Natural killer cell treated with Interleukin-12 subunit alpha and Interleukin-12 subunit beta and Interleukin-15 and Interleukin-18, amount 100 ng/mL, for 72 hours (primary cell): ENCODE data around the gene AKR1C3. TPM values are rescaled to one million over a fixed set of nuclear protein-coding genes. Genes with fewer than 3 reads are reported as not detected.
A peak's percentile ranks its signal among the peaks of the same experiment; 100 is the strongest.

Source experiments
- ATAC-seq, 2 donors: fragments of 150-1000 bp; cut with Tn5 transposase in 1 of 2; sonication (Bioruptor Pico), chemical (Tn5 transposase) in 1 of 2; 2 replicates each; pipeline ENCODE4 v1.10.0; 2021
- DNase-seq: peaks from one replicate; pipeline ENCODE4 v3.0.0; 2022; ENCODE audit warnings: low spot score
- H3K27ac Mint-ChIP-seq, 2 donors: 1 replicate in 1 of 2; 2 replicates in 1 of 2; pipeline ENCODE4 v1.8.0; 2022; ENCODE audit warnings: mixed read lengths in 2 of 2, mild to moderate bottlenecking in 1 of 2, moderate library complexity in 1 of 2
- H3K27me3 Mint-ChIP-seq, 2 donors: 1 replicate in 1 of 2; 2 replicates in 1 of 2; pipeline ENCODE4 v1.8.0; 2022; ENCODE audit warnings: mixed read lengths in 2 of 2
- H3K36me3 Mint-ChIP-seq: one replicate; pipeline ENCODE4 v1.8.0; 2022; ENCODE audit warnings: mixed read lengths
- H3K4me1 Mint-ChIP-seq, 2 donors: 1 replicate in 1 of 2; 2 replicates in 1 of 2; pipeline ENCODE4 v1.8.0; 2022; ENCODE audit warnings: low read depth in 2 of 2, mixed read lengths in 2 of 2, mild to moderate bottlenecking in 1 of 2
- H3K4me3 Mint-ChIP-seq: one replicate; pipeline ENCODE4 v1.8.0; 2022; ENCODE audit warnings: mixed read lengths
- H3K9me3 Mint-ChIP-seq: 2 replicates; pipeline ENCODE4 v1.8.0; 2022; ENCODE audit warnings: mixed read lengths
- total RNA-seq, 2 donors: library from RNA; stranded (reverse); gene quantifications; one replicate each; pipeline ENCODE4 v1.2.3, GENCODE V29; 2022

AKR1C3 gene
- total RNA-seq, 2 donors from 2014 or later = 3.8 to 37.0 TPM

GRCh38 chr10:5071411-5072198 lies 22.6 kb upstream of the AKR1C3 start:
- H3K9me3 Mint-ChIP-seq = no peaks in the 10 kb centered on the region
- H3K4me3 Mint-ChIP-seq = no peak overlapping the region
- ATAC-seq = no peak
- no peak for DNase-seq
- peaks cover 5 to 13% of the 10 kb centered on the region in 2 donors for H3K27me3 Mint-ChIP-seq
- no peaks in the 10 kb centered on the region for H3K4me1 Mint-ChIP-seq
- H3K36me3 Mint-ChIP-seq = no peaks in the 10 kb centered on the region
- no peak overlapping the region for H3K27ac Mint-ChIP-seq

- ATAC-seq = no peak
- H3K27me3 Mint-ChIP-seq = peaks cover 7 to 19% of the 10 kb centered on the region in 2 donors
- no peak overlapping the region for H3K27ac Mint-ChIP-seq
- H3K36me3 Mint-ChIP-seq = no peaks in the 10 kb centered on the region
- H3K4me3 Mint-ChIP-seq = no peak overlapping the region
- no peak for DNase-seq
- H3K9me3 Mint-ChIP-seq = no peaks in the 10 kb centered on the region
- H3K4me1 Mint-ChIP-seq = no peaks in the 10 kb centered on the region
These were observed 20.6 kb upstream of the AKR1C3 start for GRCh38 chr10:5073659-5074058.

GRCh38 chr10:5076615-5077014 lies 17.6 kb upstream of the AKR1C3 start:
- no peaks in the 10 kb centered on the region for H3K36me3 Mint-ChIP-seq
- no peaks in the 10 kb centered on the region for H3K4me1 Mint-ChIP-seq
- H3K9me3 Mint-ChIP-seq = no peaks in the 10 kb centered on the region
- peaks cover 7 to 19% of the 10 kb centered on the region in 2 donors for H3K27me3 Mint-ChIP-seq
- ATAC-seq (no peak), DNase-seq (no peak)
- H3K27ac Mint-ChIP-seq = no peak overlapping the region
- H3K4me3 Mint-ChIP-seq = no peak overlapping the region

GRCh38 chr10:5078547-5079180 lies 15.6 kb upstream of the AKR1C3 start:
- ATAC-seq = no peak
- H3K27ac Mint-ChIP-seq = no peak overlapping the region
- DNase-seq = no peak
- H3K36me3 Mint-ChIP-seq = no peaks in the 10 kb centered on the region
- H3K4me1 Mint-ChIP-seq = no peaks in the 10 kb centered on the region
- H3K27me3 Mint-ChIP-seq = peaks cover 7 to 19% of the 10 kb centered on the region in 2 donors
- H3K4me3 Mint-ChIP-seq = no peak overlapping the region
- no peaks in the 10 kb centered on the region for H3K9me3 Mint-ChIP-seq

GRCh38 chr10:5079306-5079830 lies 14.8 kb upstream of the AKR1C3 start:
- H3K27me3 Mint-ChIP-seq = peaks cover 7 to 19% of the 10 kb centered on the region in 2 donors
- no peaks in the 10 kb centered on the region for H3K9me3 Mint-ChIP-seq
- H3K36me3 Mint-ChIP-seq = no peaks in the 10 kb centered on the region
- no peak overlapping the region for H3K4me3 Mint-ChIP-seq
- DNase-seq = no peak
- H3K4me1 Mint-ChIP-seq = no peaks in the 10 kb centered on the region
- no peak overlapping the region for H3K27ac Mint-ChIP-seq
- peak in 1 of 2 donors; percentile 33 for ATAC-seq

GRCh38 chr10:5079836-5080235 lies 14.4 kb upstream of the AKR1C3 start:
- ATAC-seq (no peak), DNase-seq (no peak)
- Mint-ChIP-seq H3K4me1 (no peaks in the 10 kb centered on the region), H3K27ac (no peak overlapping the region), H3K36me3 (no peaks in the 10 kb centered on the region), H3K9me3 (no peaks in the 10 kb centered on the region), H3K4me3 (no peak overlapping the region), H3K27me3 (peaks cover 6 to 17% of the 10 kb centered on the region in 2 donors)

- no peak for DNase-seq
- Mint-ChIP-seq H3K27ac (no peak overlapping the region), H3K27me3 (peaks cover 5 to 16% of the 10 kb centered on the region in 2 donors), H3K36me3 (peaks cover 5% of the 10 kb centered on the region), H3K4me1 (no peaks in the 10 kb centered on the region), H3K9me3 (no peaks in the 10 kb centered on the region), H3K4me3 (no peak overlapping the region)
- ATAC-seq = no peak
These were observed 13.1 kb upstream of the AKR1C3 start for GRCh38 chr10:5081091-5081490.

GRCh38 chr10:5088703-5089261 lies 5.4 kb upstream of the AKR1C3 start:
- Mint-ChIP-seq H3K4me3 (no peak overlapping the region), H3K27me3 (peaks cover 11 to 32% of the 10 kb centered on the region in 2 donors), H3K27ac (no peak overlapping the region), H3K9me3 (no peaks in the 10 kb centered on the region), H3K4me1 (peaks cover 4 to 7% of the 10 kb centered on the region in 2 donors), H3K36me3 (peaks cover 27% of the 10 kb centered on the region)
- no peak for DNase-seq
- ATAC-seq = no peak

GRCh38 chr10:5089865-5090264 lies 4.3 kb upstream of the AKR1C3 start:
- peaks cover 11 to 32% of the 10 kb centered on the region in 2 donors for H3K27me3 Mint-ChIP-seq
- no peak for DNase-seq
- peaks cover 27% of the 10 kb centered on the region for H3K36me3 Mint-ChIP-seq
- peak; percentile 65 to 77 for ATAC-seq
- no peak overlapping the region for H3K27ac Mint-ChIP-seq
- no peaks in the 10 kb centered on the region for H3K9me3 Mint-ChIP-seq
- peaks cover 4 to 7% of the 10 kb centered on the region in 2 donors for H3K4me1 Mint-ChIP-seq
- no peak overlapping the region for H3K4me3 Mint-ChIP-seq

- Mint-ChIP-seq H3K36me3 (peaks cover 27% of the 10 kb centered on the region), H3K9me3 (no peaks in the 10 kb centered on the region), H3K4me3 (no peak overlapping the region), H3K27me3 (peaks cover 11 to 32% of the 10 kb centered on the region in 2 donors), H3K27ac (no peak overlapping the region), H3K4me1 (peaks cover 4 to 7% of the 10 kb centered on the region in 2 donors)
- DNase-seq (no peak), ATAC-seq (no peak)
These were observed 3.7 kb upstream of the AKR1C3 start for GRCh38 chr10:5090551-5090950.

GRCh38 chr10:5091196-5091595 lies 3.0 kb upstream of the AKR1C3 start:
- ATAC-seq (no peak), DNase-seq (no peak)
- peaks cover 7% of the 10 kb centered on the region in 2 donors for H3K4me1 Mint-ChIP-seq
- H3K4me3 Mint-ChIP-seq = no peak overlapping the region
- H3K9me3 Mint-ChIP-seq = no peaks in the 10 kb centered on the region
- no peak overlapping the region for H3K27ac Mint-ChIP-seq
- peaks cover 8 to 26% of the 10 kb centered on the region in 2 donors for H3K27me3 Mint-ChIP-seq
- H3K36me3 Mint-ChIP-seq = peaks cover 21% of the 10 kb centered on the region

- ATAC-seq (no peak), DNase-seq (no peak)
- H3K27me3 Mint-ChIP-seq = peaks cover 5 to 24% of the 10 kb centered on the region in 2 donors
- H3K4me1 Mint-ChIP-seq = peaks cover 13 to 16% of the 10 kb centered on the region in 2 donors
- peaks cover 21% of the 10 kb centered on the region for H3K36me3 Mint-ChIP-seq
- no peak overlapping the region for H3K4me3 Mint-ChIP-seq
- H3K27ac Mint-ChIP-seq = no peak overlapping the region
- H3K9me3 Mint-ChIP-seq = no peaks in the 10 kb centered on the region
These were observed 1.8 kb upstream of the AKR1C3 start for GRCh38 chr10:5092375-5092774.

GRCh38 chr10:5092848-5093790 lies 1.1 kb upstream of the AKR1C3 start:
- ATAC-seq (no peak), DNase-seq (no peak)
- no peak overlapping the region for H3K27ac Mint-ChIP-seq
- H3K9me3 Mint-ChIP-seq = no peaks in the 10 kb centered on the region
- peaks cover 15% of the 10 kb centered on the region for H3K36me3 Mint-ChIP-seq
- H3K4me3 Mint-ChIP-seq = no peak overlapping the region
- H3K27me3 Mint-ChIP-seq = peaks cover 3 to 17% of the 10 kb centered on the region in 2 donors
- H3K4me1 Mint-ChIP-seq = peaks cover 13 to 22% of the 10 kb centered on the region in 2 donors
